ENCODE data around the gene SPAST.
"Not testable (repeated sequence)": the region's sequence is repeated elsewhere in the genome, so short reads cannot be mapped to it uniquely, and the experiment has no call there.

DNA sequence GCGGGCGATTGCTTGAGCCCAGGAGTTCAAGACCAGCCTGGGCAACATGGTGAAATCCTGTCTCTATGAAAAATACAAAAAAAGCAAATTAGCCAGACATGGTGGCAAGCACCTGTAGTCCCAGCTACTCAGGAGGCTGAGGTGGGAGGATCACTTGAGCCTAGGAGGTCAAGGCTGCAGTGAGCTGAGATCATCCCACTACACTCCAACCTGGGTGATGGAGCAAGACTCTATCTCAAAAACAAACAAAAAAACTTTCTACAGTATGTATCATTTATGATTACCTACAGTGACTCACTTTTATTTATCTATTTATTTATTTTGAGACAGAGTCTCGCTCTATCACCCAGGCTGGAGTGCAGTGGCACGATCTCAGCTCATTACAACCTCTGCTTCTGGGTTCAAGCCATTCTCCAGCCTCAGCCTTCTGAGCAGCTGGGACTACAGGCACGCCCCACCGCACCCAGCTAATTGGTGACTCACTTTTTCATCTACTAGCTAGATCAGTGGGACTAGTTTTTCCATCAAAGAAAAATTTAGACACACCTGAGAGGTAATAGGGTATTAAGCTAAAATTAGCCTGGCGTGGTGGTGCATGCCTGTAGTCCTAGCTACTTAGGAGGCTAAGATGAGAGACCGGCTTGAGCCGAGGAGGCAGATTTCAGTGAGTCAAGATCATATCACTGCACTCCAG lies 44.4 kb upstream of the SPAST start:
- TF ChIP-seq POLR2AphosphoS5 (IDR thresholded peaks at IDR 0.05; ENCODE audit: borderline replicate concordance, low read depth, low read length); EZH2 (IDR thresholded peaks at IDR 0.05); FOXP2 (optimal IDR thresholded peaks at IDR 0.05; ENCODE audit: control extremely low read depth, extremely low read length, insufficient read depth): not testable (repeated sequence)

All from SK-N-MC (cell line).